Right renal cortex interstitium (tissue), 3 donors: ENCODE results near the gene GOLT1A. TPM values are rescaled to one million over a fixed set of nuclear protein-coding genes. Genes with fewer than 3 reads are reported as not detected.

Source experiments
- DNase-seq, 3 donors: peaks; one replicate each; pipeline ENCODE4 v3.0.0-alpha.2; 2013; ENCODE audit warnings: low read depth in 3 of 3, low spot score in 2 of 3
- polyA plus RNA-seq, 3 donors: library from polyadenylated mRNA; unstranded; fragments of 120-200 nt; gene quantifications; one replicate each; pipeline ENCODE4 v1.2.1, GENCODE V29; 2013; ENCODE audit not compliant: insufficient read length in 3 of 3

The GOLT1A gene
- polyA plus RNA-seq, 3 donors: 2.8 to 4.1 (median 3.7) TPM

- no peak for DNase-seq
Measured at GRCh38 chr1:204194080-204194479, 19.7 kb downstream of the GOLT1A start.

- no peak for DNase-seq
Measured at GRCh38 chr1:204192589-204193352, 21.0 kb downstream of the GOLT1A start.

DNA sequence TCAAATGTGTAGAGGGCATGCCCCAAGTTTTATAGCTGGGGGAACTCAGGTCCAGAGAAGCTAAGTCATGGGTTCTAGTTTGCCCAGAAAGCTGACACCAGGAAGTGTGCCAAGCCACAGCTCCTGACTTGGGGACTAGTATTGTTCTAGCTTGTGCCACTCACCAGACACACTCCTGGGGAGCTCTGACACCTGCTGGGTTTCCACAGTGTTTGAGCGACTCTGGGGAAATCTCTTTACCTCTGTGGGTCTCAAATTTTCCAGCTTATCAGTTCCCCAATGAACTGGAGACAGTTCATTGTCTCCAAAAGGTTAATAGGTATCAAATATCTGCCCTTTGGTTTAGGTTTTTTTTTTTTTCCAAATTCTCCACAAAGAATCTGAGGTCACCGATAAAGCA, 21.7 kb downstream of the GOLT1A start:
- no peak for DNase-seq

- DNase-seq: no peak
Measured at GRCh38 chr1:204191456-204191855, 22.3 kb downstream of the GOLT1A start.

GRCh38 chr1:204190212-204191211, 23.3 kb downstream of the GOLT1A start:
- DNase-seq: no peak

DNA sequence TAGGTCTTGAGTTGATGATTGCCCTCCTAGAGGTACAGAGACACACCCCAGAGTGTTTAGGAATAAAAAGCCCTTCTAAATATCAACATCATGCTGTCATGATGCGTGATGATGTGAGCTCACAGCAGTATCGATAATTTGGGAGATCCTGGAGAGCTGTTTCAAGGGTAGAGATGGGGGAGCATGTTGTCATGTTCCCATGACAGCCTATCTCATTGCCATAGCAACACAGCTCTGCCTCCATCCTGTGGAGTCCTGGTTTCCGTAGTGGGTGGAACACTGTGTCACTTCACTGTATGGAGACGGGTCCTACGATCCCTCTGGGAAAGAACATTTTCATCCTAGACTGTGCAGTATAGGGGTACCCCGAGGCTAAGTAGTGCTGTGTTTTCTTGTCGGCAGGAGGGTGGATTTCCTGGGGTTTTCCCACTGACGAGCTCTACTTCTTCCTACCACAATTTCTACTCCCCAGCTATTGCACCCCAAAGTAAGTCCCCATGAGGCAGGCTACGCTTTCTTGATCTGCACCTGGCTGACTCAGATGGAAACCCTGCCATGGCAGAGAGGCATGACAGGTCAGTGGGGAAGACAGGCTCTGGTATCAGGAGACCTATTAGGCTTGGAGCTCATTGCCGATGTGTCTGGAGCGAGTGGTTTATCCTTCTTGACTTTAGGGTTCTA, 24.7 kb downstream of the GOLT1A start:
- DNase-seq: no peak

DNA sequence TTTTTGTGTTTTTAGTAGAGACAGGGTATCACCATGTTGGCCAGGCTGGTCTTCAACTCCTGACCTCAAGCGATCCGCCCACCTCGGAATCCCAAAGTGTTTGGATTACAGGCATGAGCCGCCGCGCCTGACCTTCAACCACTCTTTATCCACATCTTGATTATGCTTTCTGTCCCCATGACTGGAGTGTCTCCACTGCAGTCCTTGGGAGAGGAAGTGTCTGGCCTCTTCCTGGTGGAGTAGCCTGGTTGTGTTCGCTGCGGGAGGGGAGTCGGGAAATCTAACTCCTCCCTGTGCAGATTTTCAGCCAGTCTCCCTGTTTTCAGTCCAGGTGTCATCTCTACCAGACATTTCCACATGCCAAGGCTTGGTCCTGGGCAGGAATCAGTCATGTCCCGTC, 27.2 kb downstream of the GOLT1A start:
- no peak for DNase-seq

DNA sequence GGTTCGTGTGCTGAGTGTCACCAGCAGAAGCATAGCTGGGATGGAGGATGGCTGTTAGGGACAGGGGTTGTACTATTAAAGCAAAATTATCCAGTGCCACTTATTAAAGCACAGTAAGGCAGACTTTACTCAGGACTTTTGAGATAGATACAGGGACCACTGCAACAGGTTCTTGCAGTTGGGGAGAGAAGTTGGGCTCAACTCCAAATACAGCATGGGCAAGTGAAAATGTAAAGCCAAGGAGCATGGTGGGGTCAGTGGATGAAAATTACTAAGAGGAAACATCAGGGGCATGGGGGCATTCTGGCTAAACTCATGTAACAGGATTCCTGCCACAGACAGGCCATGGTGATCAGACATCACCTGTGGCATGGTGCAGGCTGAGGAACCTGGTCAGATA, 32.7 kb downstream of the GOLT1A start:
- DNase-seq: no peak

DNA sequence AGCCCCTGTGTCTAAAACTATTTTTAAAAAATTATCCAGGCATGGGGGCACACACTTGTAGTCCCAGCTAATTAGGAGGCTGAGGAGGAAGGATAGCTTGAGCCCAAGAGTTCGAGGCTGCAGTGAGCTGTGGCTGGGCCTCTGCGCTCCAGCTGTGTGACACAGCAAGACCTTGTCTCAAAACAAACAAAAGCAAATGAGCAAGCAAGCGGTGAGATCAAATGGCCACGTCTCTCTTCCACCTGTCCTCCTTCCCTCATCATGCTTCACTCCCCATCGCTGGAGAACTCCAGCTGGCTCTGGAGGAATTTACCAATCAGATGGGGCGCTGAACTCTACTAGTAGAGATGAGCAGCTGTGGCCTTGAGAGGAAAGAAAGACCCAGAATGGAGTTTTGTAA, 33.7 kb downstream of the GOLT1A start:
- no peak for DNase-seq

- DNase-seq: no peak
Measured at GRCh38 chr1:204178487-204179281, 35.1 kb downstream of the GOLT1A start.

GRCh38 chr1:204177133-204177532, 36.7 kb downstream of the GOLT1A start:
- DNase-seq: no peak

DNA sequence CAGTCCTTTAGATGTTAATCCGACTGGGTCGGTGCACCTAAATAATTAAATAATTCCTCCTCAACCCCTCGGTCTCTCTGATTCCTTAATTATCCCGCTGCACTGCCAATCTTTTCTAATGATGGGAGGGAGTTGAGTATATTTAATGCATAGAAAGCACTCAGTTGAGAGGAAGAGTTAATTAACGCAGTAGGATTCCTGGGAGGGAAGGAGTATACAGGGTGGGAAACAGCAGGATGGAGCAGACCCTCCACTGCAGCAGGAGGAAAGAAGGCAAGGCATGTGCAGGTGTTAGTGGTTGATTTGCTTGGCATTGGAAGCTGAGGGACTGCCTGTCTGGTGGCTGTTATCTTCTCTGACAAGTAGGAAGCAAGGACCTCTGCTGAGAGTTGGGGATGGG, 37.7 kb downstream of the GOLT1A start:
- DNase-seq: no peak

GRCh38 chr1:204174958-204175357, 38.8 kb downstream of the GOLT1A start:
- DNase-seq: no peak

- DNase-seq: no peak
Measured at GRCh38 chr1:204172404-204173029, 41.3 kb downstream of the GOLT1A start.

GRCh38 chr1:204171751-204172178, 42.0 kb downstream of the GOLT1A start:
- no peak for DNase-seq

DNA sequence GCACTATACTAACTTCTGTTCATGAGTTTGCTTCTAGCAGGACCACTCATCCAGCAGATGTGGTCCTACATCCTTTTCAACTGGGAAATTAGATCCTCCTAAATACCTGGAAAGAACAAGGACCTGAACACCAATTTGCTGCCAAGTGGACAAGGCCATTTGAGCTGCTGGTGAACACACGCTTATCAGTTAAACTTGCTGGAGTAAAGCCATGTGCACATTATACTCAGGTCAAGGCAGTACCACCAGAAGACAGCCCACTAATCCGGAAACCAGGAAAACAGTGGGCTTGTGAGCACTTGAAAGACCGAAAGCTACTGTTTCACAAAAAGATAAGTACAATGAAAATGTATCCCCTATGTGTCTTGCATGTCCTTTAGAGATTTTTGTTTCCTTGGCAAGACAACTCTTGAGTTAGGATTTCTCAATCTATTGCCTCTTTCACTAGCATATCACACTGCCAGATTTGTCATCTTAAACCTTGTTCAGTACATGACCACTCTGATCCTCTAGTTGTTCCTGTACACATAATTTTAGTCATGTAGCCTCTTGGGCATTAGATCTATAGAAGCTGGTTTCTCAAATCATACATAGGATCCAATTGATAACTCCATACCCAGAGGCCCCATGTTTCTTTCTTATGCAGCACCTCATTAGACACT, 43.2 kb downstream of the GOLT1A start:
- no peak for DNase-seq

- no peak for DNase-seq
Measured at GRCh38 chr1:204169858-204170257, 43.9 kb downstream of the GOLT1A start.

DNA sequence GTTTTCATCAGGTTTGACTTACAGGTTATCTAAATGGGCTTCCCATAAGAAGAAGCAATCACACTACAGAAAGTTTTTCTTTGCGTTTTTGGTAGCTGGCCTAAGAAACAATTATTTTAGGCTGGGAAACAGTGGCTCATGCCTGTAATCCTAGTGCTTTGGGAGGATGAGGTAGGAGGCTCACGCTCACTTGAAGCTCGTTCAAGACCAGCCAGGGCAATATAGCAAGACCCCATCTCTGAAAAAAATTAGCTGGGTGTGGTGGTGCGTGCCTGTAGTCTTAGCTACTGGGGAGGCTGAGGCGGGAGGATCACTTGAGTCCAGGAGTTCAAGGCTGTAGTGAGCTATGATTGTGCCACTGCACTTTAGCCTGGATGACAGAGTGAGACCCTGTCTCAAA, 46.1 kb downstream of the GOLT1A start:
- DNase-seq: no peak

GRCh38 chr1:204166219-204166618, 47.6 kb downstream of the GOLT1A start, which contains the start of gene REN:
REN (minus strand) TSS chr1:204166337; CDS start chr1:204166293, 44 bp downstream.
- no peak for DNase-seq
